Urinary bladder (tissue), 4 donors: Measurements from ENCODE around the gene ABHD8. TPM values are rescaled to one million over a fixed set of nuclear protein-coding genes. Genes with fewer than 3 reads are reported as not detected.

Experiments
- DNase-seq: peaks from one replicate; pipeline ENCODE4 v3.0.0-alpha.2; 2015; ENCODE audit errors: extremely low spot score
- H3K27ac ChIP-seq: one replicate; pipeline ENCODE4 v1.5.1; 2013; ENCODE audit warnings: low read depth, mild to moderate bottlenecking, moderate library complexity
- H3K36me3 ChIP-seq: one replicate; pipeline ENCODE4 v1.6.1; 2013; ENCODE audit warnings: mild to moderate bottlenecking, moderate library complexity; ENCODE audit not compliant: insufficient read depth
- H3K4me1 ChIP-seq: one replicate; pipeline ENCODE4 v1.6.1; 2013; ENCODE audit warnings: mild to moderate bottlenecking, moderate library complexity; ENCODE audit not compliant: insufficient read depth
- H3K4me3 ChIP-seq: one replicate; pipeline ENCODE4 v1.5.1; 2013; ENCODE audit warnings: low read depth, low read length
- WGBS: extraction: QIAGEN DNeasy Blood & Tissue Kit; methylation state at CpG from one replicate; pipeline ENCODE4 v1.1.7; 2013; 5-methylcytosine and 5-hydroxymethylcytosine counted together
- polyA plus RNA-seq: library from polyadenylated mRNA; stranded (reverse); fragments of 200-250 nt; gene quantifications from one replicate; pipeline ENCODE4 v1.2.3, GENCODE V29; 2013
- total RNA-seq: library from RNA; depleted of rRNA; stranded (reverse); fragments of >200 nt; gene quantifications from one replicate; pipeline ENCODE4 v1.2.3, GENCODE V29; 2014
- donor health status: healthy with polysubstance abuse.
- donor health status: healthy.

Gene ABHD8
- total and polyA plus RNA-seq, 2 donors = 6.8 to 20.0 TPM

DNA sequence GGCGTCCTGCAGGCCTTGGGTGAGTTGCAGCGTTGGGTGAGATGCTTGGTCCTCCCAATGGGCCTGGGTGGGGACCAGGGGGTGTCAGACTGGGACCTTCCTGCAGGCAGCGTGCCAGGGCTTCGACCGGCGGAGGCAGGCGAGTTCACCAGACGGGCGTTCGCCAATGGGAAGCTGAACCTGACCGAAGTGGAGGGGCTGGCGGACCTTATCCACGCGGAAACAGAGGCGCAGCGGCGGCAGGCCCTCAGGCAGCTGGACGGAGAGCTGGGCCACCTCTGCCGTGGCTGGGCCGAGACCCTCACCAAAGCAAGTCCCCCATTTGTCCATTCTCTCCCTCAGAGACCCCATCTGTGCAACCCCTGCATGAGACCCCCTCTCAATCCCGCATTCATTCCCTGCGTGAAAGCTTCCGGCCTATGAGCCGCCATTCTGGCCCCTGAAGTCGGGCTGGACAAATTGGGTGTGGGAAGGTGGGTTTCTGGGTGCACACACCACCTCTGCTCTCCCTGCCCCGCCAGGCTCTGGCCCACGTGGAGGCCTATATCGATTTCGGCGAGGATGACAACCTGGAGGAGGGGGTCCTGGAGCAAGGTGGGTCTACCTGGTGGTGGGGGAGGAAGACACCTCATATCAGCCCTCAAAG is 35.3 kb upstream of the ABHD8 start:
- H3K27ac ChIP-seq = no peak overlapping the region

DNA sequence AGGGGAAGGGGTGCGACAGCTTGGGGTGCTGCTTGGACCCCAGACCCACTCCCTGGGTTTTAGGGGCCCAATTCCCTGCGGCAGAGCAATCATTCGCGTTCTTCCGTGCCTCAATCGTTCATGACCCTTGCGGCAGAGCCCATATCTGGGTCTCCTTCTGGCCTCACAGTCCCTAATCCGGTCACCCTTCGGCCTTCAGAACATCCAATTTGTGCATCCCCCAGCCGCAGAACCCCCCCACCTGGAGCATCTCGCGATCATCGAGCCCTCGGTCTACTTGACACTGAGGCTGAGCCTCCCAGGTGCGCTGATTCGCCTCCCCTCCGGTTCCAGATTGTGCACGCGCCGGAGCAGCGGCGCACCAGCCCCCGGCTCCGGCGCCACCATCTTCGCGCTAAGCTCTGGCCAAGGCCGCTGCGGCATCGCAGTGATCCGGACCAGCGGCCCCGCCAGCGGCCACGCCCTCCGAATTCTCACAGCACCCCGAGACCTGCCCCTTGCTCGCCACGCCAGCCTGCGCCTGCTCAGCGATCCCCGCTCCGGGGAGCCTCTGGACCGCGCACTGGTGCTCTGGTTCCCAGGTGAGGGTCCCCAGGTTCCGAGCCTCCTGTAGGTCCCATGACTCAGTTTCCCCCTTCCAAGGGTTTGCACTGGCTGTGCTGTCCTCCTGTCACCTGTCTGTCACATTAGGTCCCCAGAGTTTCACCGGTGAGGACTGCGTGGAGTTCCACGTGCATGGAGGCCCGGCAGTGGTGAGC is 34.6 kb upstream of the ABHD8 start:
- Histone ChIP-seq H3K4me1 (no peaks in the 10 kb centered on the region), H3K36me3 (no peaks in the 10 kb centered on the region), H3K4me3 (peak overlapping the region; percentile 65), H3K27ac (no peak overlapping the region)
- no peak for DNase-seq
- WGBS = 5% methylated on average over 50 of the region's 50 CpGs

More for the DNA sequence above, 35.3 kb upstream of the ABHD8 start:
- no peaks in the 10 kb centered on the region for H3K4me1 ChIP-seq
- H3K4me3 ChIP-seq = no peak overlapping the region
- no peak for DNase-seq
- no peaks in the 10 kb centered on the region for H3K36me3 ChIP-seq
- WGBS = 91% methylated on average over 30 of the region's 30 CpGs

GRCh38 chr19:17336872-17337674 is 33.8 kb upstream of the ABHD8 start, which contains the start of gene GTPBP3:
TSS of gene GTPBP3 (plus strand) at chr19:17337553. CDS start at chr19:17337612, 59 bp downstream.
- no peaks in the 10 kb centered on the region for H3K4me1 ChIP-seq
- H3K36me3 ChIP-seq = no peaks in the 10 kb centered on the region
- peak within 1 kb of the TSS; percentile 65 for H3K4me3 ChIP-seq
- WGBS = under 1% methylated on average over 41 of the region's 41 CpGs
- H3K27ac ChIP-seq = peak within 1 kb of the TSS; percentile 83
- peak; percentile 97 for DNase-seq

- Histone ChIP-seq H3K4me1 (no peaks in the 10 kb centered on the region), H3K36me3 (no peaks in the 10 kb centered on the region), H3K4me3 (no peak overlapping the region), H3K27ac (no peak overlapping the region)
- WGBS = 68% methylated on average over 10 of the region's 10 CpGs
- no peak for DNase-seq
These were observed 32.4 kb upstream of the ABHD8 start for GRCh38 chr19:17335575-17335974.

GRCh38 chr19:17334414-17335409 is 31.5 kb upstream of the ABHD8 start, which contains the start of gene ANO8:
TSS of gene ANO8 (minus strand) at chr19:17334855. CDS start at chr19:17334670, 185 bp downstream.
- no peaks in the 10 kb centered on the region for H3K4me1 ChIP-seq
- H3K27ac ChIP-seq = no peak within 1 kb of the TSS
- peak; percentile 95 for DNase-seq
- WGBS = 2% methylated on average over 86 of the region's 86 CpGs
- no peaks in the 10 kb centered on the region for H3K36me3 ChIP-seq
- peak within 1 kb of the TSS; percentile 56 for H3K4me3 ChIP-seq

- H3K4me3 ChIP-seq = peak overlapping the region; percentile 56
- 42% methylated on average over 52 of the region's 52 CpGs for WGBS
- DNase-seq = no peak
- no peak overlapping the region for H3K27ac ChIP-seq
- H3K4me1 ChIP-seq = no peaks in the 10 kb centered on the region
- H3K36me3 ChIP-seq = no peaks in the 10 kb centered on the region
These were observed 30.6 kb upstream of the ABHD8 start for GRCh38 chr19:17333611-17334413.

DNA sequence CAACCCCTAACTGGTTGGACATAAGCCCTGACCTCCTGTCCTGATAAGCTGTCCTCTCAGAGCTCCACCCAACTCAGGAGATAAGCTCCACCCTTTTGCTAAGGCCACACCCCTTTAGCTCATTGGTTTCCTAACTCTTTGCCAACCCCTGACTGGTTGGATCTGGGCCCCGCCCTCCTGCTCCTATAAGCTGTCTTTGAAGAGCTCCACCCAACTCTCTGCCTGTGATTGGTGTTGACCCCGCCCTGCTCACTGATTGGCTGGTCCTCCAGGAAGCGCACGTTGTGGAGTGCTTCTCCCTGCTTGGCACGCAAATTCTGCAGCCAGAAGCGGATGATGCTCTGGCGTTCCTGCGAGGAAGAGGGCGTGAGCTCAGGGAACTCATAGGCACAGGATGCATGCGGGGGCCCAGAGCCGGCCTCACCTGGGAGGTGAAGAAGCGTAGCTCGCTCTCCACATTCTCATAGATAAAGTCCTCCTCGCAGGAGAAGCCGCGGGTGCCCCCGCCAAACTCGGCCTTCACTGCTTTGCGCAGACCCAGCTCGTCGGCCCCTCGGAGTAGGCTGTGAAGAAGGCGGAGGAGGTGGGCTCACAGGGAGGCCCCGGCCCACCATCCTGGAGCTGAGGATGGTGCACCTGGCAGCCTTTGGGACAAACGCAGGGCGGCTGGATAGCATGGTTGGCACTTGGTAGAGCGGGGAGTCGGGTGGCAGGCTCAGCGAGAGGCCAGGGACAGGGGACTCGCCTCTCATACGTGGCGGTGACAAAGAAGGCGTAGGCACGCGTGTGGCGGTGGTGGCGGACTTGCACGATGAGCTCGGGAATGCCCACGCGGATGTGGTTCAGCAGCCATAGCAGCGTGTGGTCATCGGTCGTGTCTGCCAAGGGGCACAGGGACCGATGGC is 29.7 kb upstream of the ABHD8 start:
- Histone ChIP-seq H3K4me1 (no peaks in the 10 kb centered on the region), H3K36me3 (no peaks in the 10 kb centered on the region), H3K27ac (no peak overlapping the region), H3K4me3 (no peak overlapping the region)
- 97% methylated on average over 45 of the region's 45 CpGs for WGBS
- DNase-seq = no peak

DNA sequence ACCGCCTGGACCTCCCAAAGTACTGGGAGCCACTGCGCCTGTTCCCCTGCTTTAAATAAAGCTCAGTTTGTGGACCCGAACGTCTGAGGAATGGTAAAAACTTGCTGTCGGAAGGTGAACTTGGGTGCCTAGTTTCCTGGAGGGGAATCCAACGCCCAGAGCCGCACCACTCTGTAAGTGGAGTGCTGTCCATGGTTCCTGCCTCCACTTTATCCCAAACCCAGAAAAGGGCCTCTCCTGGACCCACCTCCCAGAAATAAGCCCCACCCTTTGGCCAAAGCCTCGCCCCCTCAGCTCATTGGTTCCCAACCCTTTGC is 29.1 kb upstream of the ABHD8 start:
- H3K4me3 ChIP-seq = no peak overlapping the region
- no peaks in the 10 kb centered on the region for H3K4me1 ChIP-seq
- no peak overlapping the region for H3K27ac ChIP-seq
- DNase-seq = no peak
- WGBS = 92% methylated on average over 8 of the region's 8 CpGs
- no peaks in the 10 kb centered on the region for H3K36me3 ChIP-seq

- DNase-seq = no peak
- Histone ChIP-seq H3K36me3 (no peaks in the 10 kb centered on the region), H3K4me1 (no peaks in the 10 kb centered on the region), H3K27ac (no peak overlapping the region), H3K4me3 (no peak overlapping the region)
- WGBS = 87% methylated on average over 13 of the region's 13 CpGs
These were observed 27.9 kb upstream of the ABHD8 start for GRCh38 chr19:17331045-17331558.

DNA sequence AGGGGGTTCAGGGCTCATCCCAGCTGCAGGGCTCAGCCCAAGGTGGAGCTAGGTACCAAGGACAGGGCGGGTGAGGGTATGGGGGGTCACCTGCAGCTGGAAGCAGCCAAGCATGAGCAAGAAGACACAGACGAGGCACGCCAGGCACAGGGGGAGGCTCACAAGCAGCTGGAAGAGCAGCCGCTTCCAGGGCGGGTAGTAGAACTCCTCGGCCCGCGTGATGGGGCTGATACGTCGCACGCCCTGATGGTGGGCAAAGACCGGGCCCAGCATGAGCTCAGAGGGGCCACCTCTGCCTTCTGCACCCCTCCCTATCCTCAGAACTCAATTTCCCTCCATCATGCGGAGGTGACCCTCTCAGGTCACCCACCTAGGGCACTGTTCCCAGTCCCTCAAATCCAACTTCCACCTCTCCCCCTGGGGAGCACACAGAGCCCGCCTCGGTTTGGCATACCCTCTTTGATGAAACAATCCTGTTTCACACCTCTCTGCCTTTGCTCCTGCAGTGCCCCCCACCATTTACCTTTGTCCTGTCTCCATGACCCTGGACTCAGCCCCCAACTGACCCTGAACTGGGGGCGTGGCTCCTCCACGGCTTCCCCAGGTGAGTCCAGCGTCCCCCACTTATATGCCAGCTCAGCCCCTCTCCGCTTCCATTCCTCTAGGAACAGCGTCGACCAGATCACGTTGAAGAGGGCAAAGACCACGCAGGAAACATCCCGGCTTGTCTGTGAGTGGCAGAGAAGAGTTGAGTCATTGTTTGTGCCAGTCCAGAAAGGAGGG is 27.2 kb upstream of the ABHD8 start:
- 96% methylated on average over 24 of the region's 24 CpGs for WGBS
- no peak for DNase-seq
- H3K36me3 ChIP-seq = no peaks in the 10 kb centered on the region
- H3K4me1 ChIP-seq = no peaks in the 10 kb centered on the region
- no peak overlapping the region for H3K27ac ChIP-seq
- H3K4me3 ChIP-seq = no peak overlapping the region
